ENCODE data around the gene CDC37L1. TPM values are rescaled to one million over a fixed set of nuclear protein-coding genes. Genes with fewer than 3 reads are reported as not detected.
"Not testable (repeated sequence)": the region's sequence is repeated elsewhere in the genome, so short reads cannot be mapped to it uniquely, and the experiment has no call there.

CDC37L1 gene
- total and polyA plus RNA-seq, 7 experiments from 2014 or later = 13.4 to 28.0 (median 21.9) TPM

GRCh38 chr9:4654084-4654483 lies 25.3 kb upstream of the CDC37L1 start:
- H3K36me3 Mint-ChIP-seq = peaks cover 0 to 18% (median 15%) of the 10 kb centered on the region in 5 donors
- ChIA-PET POLR2A (interaction anchor here (1.1 to 2.2 kb wide), 2 partner anchors 11 to 29 kb away, joined by 3 to 8 read pairs; no protein-coding TSS in a partner anchor), CTCF (interaction anchor here (0.7 kb wide), 1 partner anchor 53 kb away, joined by 3 read pairs; no protein-coding TSS in a partner anchor)
- H3K27ac ChIP-seq (ENCODE audit: low read depth, low read length) = no peak overlapping the region
- H3K4me1 Mint-ChIP-seq = peaks cover 0 to 24% (median 13%) of the 10 kb centered on the region in 7 donors
- intact Hi-C loops (cut with micrococcal nuclease) = no loop called here
- DNase-seq = no peak
- ATAC-seq = no peak
- H3K27me3 Mint-ChIP-seq = peaks cover 0 to 14% (median 3%) of the 10 kb centered on the region in 5 donors
- H3K27ac Mint-ChIP-seq = no peak overlapping the region
- H3K4me3 ChIP-seq (ENCODE audit: low read length) = no peak overlapping the region
- H3K36me3 ChIP-seq (ENCODE audit: control insufficient read depth in 2 of 3, insufficient read depth in 3 of 3, low read length in 3 of 3) = no peaks in the 10 kb centered on the region
- H3K4me1 ChIP-seq (ENCODE audit: control insufficient read depth in 2 of 2, insufficient read depth in 2 of 2, low read length in 2 of 2) = no peaks in the 10 kb centered on the region
- no peak overlapping the region for H3K4me3 Mint-ChIP-seq
- H3K27me3 ChIP-seq (ENCODE audit: control insufficient read depth in 2 of 2, insufficient read depth in 2 of 2, low read length in 2 of 2) = no peaks in the 10 kb centered on the region
- no peaks in the 10 kb centered on the region for H3K9me3 Mint-ChIP-seq
- H3K9me3 ChIP-seq (ENCODE audit: control insufficient read depth in 2 of 3, low read length in 3 of 3) = no peaks in the 10 kb centered on the region

- Mint-ChIP-seq H3K27ac (no peak overlapping the region), H3K36me3 (peaks cover 0 to 16% (median 12%) of the 10 kb centered on the region in 5 donors), H3K4me3 (no peak overlapping the region), H3K27me3 (peaks cover 0 to 15% (median 3%) of the 10 kb centered on the region in 5 donors), H3K9me3 (no peaks in the 10 kb centered on the region), H3K4me1 (peaks cover 0 to 28% (median 13%) of the 10 kb centered on the region in 7 donors)
- DNase-seq (no peak), ATAC-seq (no peak)
- intact Hi-C loops (cut with micrococcal nuclease) = no loop called here
- H3K36me3 ChIP-seq (ENCODE audit: control insufficient read depth in 2 of 3, insufficient read depth in 3 of 3, low read length in 3 of 3) = no peaks in the 10 kb centered on the region
- no peak overlapping the region for H3K27ac ChIP-seq (ENCODE audit: low read depth, low read length)
- no peak overlapping the region for H3K4me3 ChIP-seq (ENCODE audit: low read length)
- no peaks in the 10 kb centered on the region for H3K9me3 ChIP-seq (ENCODE audit: control insufficient read depth in 2 of 3, low read length in 3 of 3)
- ChIA-PET CTCF (interaction anchor here (0.7 kb wide), 1 partner anchor 52 kb away, joined by 3 read pairs; no protein-coding TSS in a partner anchor), POLR2A (interaction anchor here (1.1 to 2.6 kb wide), 3 partner anchors 11 to 86 kb away, joined by 3 to 8 read pairs (median 8); partner anchors contain the start of gene AK3)
- no peaks in the 10 kb centered on the region for H3K4me1 ChIP-seq (ENCODE audit: control insufficient read depth in 2 of 2, insufficient read depth in 2 of 2, low read length in 2 of 2)
- no peaks in the 10 kb centered on the region for H3K27me3 ChIP-seq (ENCODE audit: control insufficient read depth in 2 of 2, insufficient read depth in 2 of 2, low read length in 2 of 2)
Measured at GRCh38 chr9:4654538-4654937, 24.8 kb upstream of the CDC37L1 start.

GRCh38 chr9:4656196-4656595 lies 23.2 kb upstream of the CDC37L1 start:
- H3K36me3 ChIP-seq (ENCODE audit: control insufficient read depth in 2 of 3, insufficient read depth in 3 of 3, low read length in 3 of 3); H3K9me3 Mint-ChIP-seq; ATAC-seq; H3K9me3 ChIP-seq (ENCODE audit: control insufficient read depth in 2 of 3, low read length in 3 of 3); H3K27ac ChIP-seq (ENCODE audit: low read depth, low read length); CTCF ChIA-PET; DNase-seq; H3K4me3 ChIP-seq (ENCODE audit: low read length); H3K27me3 ChIP-seq (ENCODE audit: control insufficient read depth in 2 of 2, insufficient read depth in 2 of 2, low read length in 2 of 2); H3K4me1 ChIP-seq (ENCODE audit: control insufficient read depth in 2 of 2, insufficient read depth in 2 of 2, low read length in 2 of 2); H3K4me3 Mint-ChIP-seq; H3K27ac Mint-ChIP-seq; intact Hi-C loops (cut with micrococcal nuclease): not testable (repeated sequence)
- Mint-ChIP-seq H3K36me3 (peaks cover 3 to 14% (median 12%) of the 10 kb centered on the region in 5 donors), H3K27me3 (peaks cover 0 to 19% (median 0%) of the 10 kb centered on the region in 5 donors), H3K4me1 (peaks cover 0 to 39% (median 11%) of the 10 kb centered on the region in 7 donors)
- POLR2A ChIA-PET = interaction anchor here (0.7 to 2.6 kb wide), 3 partner anchors 21 to 85 kb away, joined by 3 to 8 read pairs (median 6); partner anchors contain the start of genes AK3 and CDC37L1

GRCh38 chr9:4656621-4657020 lies 22.7 kb upstream of the CDC37L1 start:
- no peak overlapping the region for H3K27ac ChIP-seq (ENCODE audit: low read depth, low read length)
- ChIA-PET CTCF (interaction anchor here (0.6 kb wide), 1 partner anchor 10 kb away, joined by 3 read pairs; no protein-coding TSS in a partner anchor), POLR2A (interaction anchor here (0.7 to 2.6 kb wide), 3 partner anchors 21 to 84 kb away, joined by 3 to 8 read pairs (median 6); partner anchors contain the start of genes AK3 and CDC37L1)
- H3K4me3 Mint-ChIP-seq = no peak overlapping the region
- H3K27ac Mint-ChIP-seq = no peak overlapping the region
- peaks cover 2 to 5% of the 10 kb centered on the region in 2 donors for H3K4me1 ChIP-seq (ENCODE audit: control insufficient read depth in 2 of 2, insufficient read depth in 2 of 2, low read length in 2 of 2)
- H3K9me3 Mint-ChIP-seq = peaks cover 0 to 2% (median 0%) of the 10 kb centered on the region in 11 donors
- DNase-seq (no peak), ATAC-seq (no peak)
- H3K4me3 ChIP-seq (ENCODE audit: low read length) = no peak overlapping the region
- H3K27me3 Mint-ChIP-seq = peaks cover 0 to 17% (median 0%) of the 10 kb centered on the region in 5 donors
- H3K4me1 Mint-ChIP-seq = peaks cover 0 to 44% (median 14%) of the 10 kb centered on the region in 7 donors
- no peaks in the 10 kb centered on the region for H3K27me3 ChIP-seq (ENCODE audit: control insufficient read depth in 2 of 2, insufficient read depth in 2 of 2, low read length in 2 of 2)
- H3K9me3 ChIP-seq (ENCODE audit: control insufficient read depth in 2 of 3, low read length in 3 of 3) = no peaks in the 10 kb centered on the region
- no peaks in the 10 kb centered on the region for H3K36me3 ChIP-seq (ENCODE audit: control insufficient read depth in 2 of 3, insufficient read depth in 3 of 3, low read length in 3 of 3)
- intact Hi-C loops (cut with micrococcal nuclease) = no loop called here
- H3K36me3 Mint-ChIP-seq = peaks cover 3 to 12% (median 12%) of the 10 kb centered on the region in 5 donors

- POLR2A ChIA-PET = interaction anchor here (2.6 kb wide), 1 partner anchor 83 kb away, joined by 8 read pairs; the partner anchor contains the start of gene AK3
- Mint-ChIP-seq H3K4me1 (peaks cover 5 to 50% (median 21%) of the 10 kb centered on the region in 7 donors), H3K27ac (no peak overlapping the region), H3K4me3 (no peak overlapping the region), H3K9me3 (peaks cover 0 to 2% (median 0%) of the 10 kb centered on the region in 11 donors), H3K36me3 (peaks cover 4 to 12% (median 12%) of the 10 kb centered on the region in 5 donors), H3K27me3 (peaks cover 0 to 19% (median 0%) of the 10 kb centered on the region in 5 donors)
- ATAC-seq (no peak), DNase-seq (no peak)
- intact Hi-C loops (cut with micrococcal nuclease) = no loop called here
- Histone ChIP-seq H3K27me3 (ENCODE audit: control insufficient read depth in 2 of 2, insufficient read depth in 2 of 2, low read length in 2 of 2) (no peaks in the 10 kb centered on the region), H3K27ac (ENCODE audit: low read depth, low read length) (no peak overlapping the region), H3K4me1 (ENCODE audit: control insufficient read depth in 2 of 2, insufficient read depth in 2 of 2, low read length in 2 of 2) (peaks cover 4 to 8% of the 10 kb centered on the region in 2 donors), H3K9me3 (ENCODE audit: control insufficient read depth in 2 of 3, low read length in 3 of 3) (no peaks in the 10 kb centered on the region), H3K36me3 (ENCODE audit: control insufficient read depth in 2 of 3, insufficient read depth in 3 of 3, low read length in 3 of 3) (no peaks in the 10 kb centered on the region), H3K4me3 (ENCODE audit: low read length) (no peak overlapping the region)
- CTCF ChIA-PET = no interaction called here
Measured at GRCh38 chr9:4657426-4658159, 21.8 kb upstream of the CDC37L1 start.

- POLR2A ChIA-PET = interaction anchor here (0.7 to 6.3 kb wide), 2 partner anchors 22 to 1865 kb away, joined by 3 to 38 read pairs; no protein-coding TSS in a partner anchor
- Mint-ChIP-seq H3K4me1 (peaks cover 28 to 72% (median 47%) of the 10 kb centered on the region in 7 donors), H3K27ac (peak overlapping the region in 3 of 9 donors; percentile 93 to 98 (median 95)), H3K27me3 (peaks cover 0 to 12% (median 0%) of the 10 kb centered on the region in 5 donors), H3K36me3 (peaks cover 0 to 11% (median 5%) of the 10 kb centered on the region in 5 donors), H3K4me3 (peak overlapping the region in 3 of 10 donors; percentile 43 to 96 (median 89))
- not testable (repeated sequence) for H3K27ac ChIP-seq (ENCODE audit: low read depth, low read length); ATAC-seq; H3K36me3 ChIP-seq (ENCODE audit: control insufficient read depth in 2 of 3, insufficient read depth in 3 of 3, low read length in 3 of 3); H3K9me3 ChIP-seq (ENCODE audit: control insufficient read depth in 2 of 3, low read length in 3 of 3); DNase-seq; H3K4me3 ChIP-seq (ENCODE audit: low read length); H3K27me3 ChIP-seq (ENCODE audit: control insufficient read depth in 2 of 2, insufficient read depth in 2 of 2, low read length in 2 of 2); H3K9me3 Mint-ChIP-seq
- intact Hi-C loops (cut with micrococcal nuclease) = loop anchor here (5.0 to 10.0 kb wide), 7 partner anchors 674 to 1818 kb away; partner anchors contain the start of genes RFX3 (in 2 of the 2), ERMP1 (in 1 of the 2), PUM3 (in 1 of the 2) and RIC1 (in 1 of the 2)
- CTCF ChIA-PET = interaction anchor here (0.7 to 1.4 kb wide), 4 partner anchors 10 to 106 kb away, joined by 3 to 8 read pairs (median 4); no protein-coding TSS in a partner anchor
- peaks cover 17 to 38% of the 10 kb centered on the region in 2 donors for H3K4me1 ChIP-seq (ENCODE audit: control insufficient read depth in 2 of 2, insufficient read depth in 2 of 2, low read length in 2 of 2)
Measured at GRCh38 chr9:4660665-4661064, 18.7 kb upstream of the CDC37L1 start.
